NT2/D1 (cell line): ENCODE results near the gene DPPA5.
A peak's percentile ranks its signal among the peaks of the same experiment; 100 is the strongest.

Source experiments
- DNase-seq: peaks from one replicate; pipeline ENCODE4 v3.0.0-alpha.2; 2011; ENCODE audit warnings: low read depth, low spot score
- H3K27me3 ChIP-seq: 2 replicates; pipeline ENCODE4 v1.6.0; 2011; ENCODE audit warnings: mild to moderate bottlenecking; ENCODE audit not compliant: insufficient read length, insufficient read depth
- H3K36me3 ChIP-seq: 2 replicates; pipeline ENCODE4 v1.6.1; 2011; ENCODE audit warnings: mild to moderate bottlenecking, low read length, mixed read lengths; ENCODE audit not compliant: insufficient read depth, insufficient read length
- H3K4me1 ChIP-seq: 2 replicates; pipeline ENCODE4 v1.5.1; 2011; ENCODE audit not compliant: insufficient read depth, insufficient read length
- H3K4me3 ChIP-seq: 2 replicates; pipeline ENCODE4 v1.5.1; 2011; ENCODE audit warnings: low read depth; ENCODE audit not compliant: insufficient read length
- H3K9ac ChIP-seq: 2 replicates; pipeline ENCODE4 v1.6.0; 2011; ENCODE audit warnings: low read depth; ENCODE audit not compliant: insufficient read length
- H3K9me3 ChIP-seq: 2 replicates; pipeline ENCODE4 v1.5.1; 2011; ENCODE audit warnings: mild to moderate bottlenecking, low read length; ENCODE audit not compliant: insufficient read depth
- SUZ12 ChIP-seq: IDR thresholded peaks from 2 replicates; pipeline ENCODE4 v1.6.1; 2011; ENCODE audit not compliant: insufficient read length, insufficient read depth; ENCODE audit errors: extremely low read depth
- YY1 ChIP-seq: IDR thresholded peaks from 2 replicates; pipeline ENCODE4 v1.6.1; 2011; ENCODE audit not compliant: insufficient read length, insufficient read depth
- ZNF274 ChIP-seq: IDR thresholded peaks from 2 replicates; pipeline ENCODE4 v1.6.1; 2011; ENCODE audit warnings: mild to moderate bottlenecking, low read depth, low read length

Gene DPPA5

GRCh38 chr6:73363537-73363875 is 9.4 kb upstream of the DPPA5 start:
- Histone ChIP-seq H3K4me1 (no peaks in the 10 kb centered on the region), H3K27me3 (peaks cover 9% of the 10 kb centered on the region), H3K36me3 (no peaks in the 10 kb centered on the region), H3K4me3 (no peak overlapping the region), H3K9ac (no peak overlapping the region), H3K9me3 (peaks cover 11% of the 10 kb centered on the region; the same call in 1 of the 2 replicates)
- no peak for DNase-seq
- TF ChIP-seq ZNF274 (no peak), SUZ12 (no peak), YY1 (no peak)

GRCh38 chr6:73362869-73363536 is 8.9 kb upstream of the DPPA5 start:
- no peak overlapping the region for H3K9ac ChIP-seq
- H3K4me1 ChIP-seq: no peaks in the 10 kb centered on the region
- peaks cover 12% of the 10 kb centered on the region for H3K27me3 ChIP-seq
- no peak for DNase-seq
- H3K36me3 ChIP-seq: no peaks in the 10 kb centered on the region
- H3K4me3 ChIP-seq: no peak overlapping the region
- no peak for TF ChIP-seq SUZ12
- no peak for TF ChIP-seq ZNF274
- TF ChIP-seq YY1: no peak
- peaks cover 11% of the 10 kb centered on the region; the same call in 1 of the 2 replicates for H3K9me3 ChIP-seq

GRCh38 chr6:73362358-73362757 is 8.3 kb upstream of the DPPA5 start, which contains the start of gene KHDC3L:
TSS of gene KHDC3L (plus strand) at chr6:73362658. CDS start at chr6:73362730, 72 bp downstream.
- Histone ChIP-seq H3K4me1 (no peaks in the 10 kb centered on the region), H3K9me3 (peaks cover 11% of the 10 kb centered on the region; the same call in 1 of the 2 replicates), H3K4me3 (no peak within 1 kb of the TSS), H3K36me3 (no peaks in the 10 kb centered on the region), H3K9ac (no peak within 1 kb of the TSS), H3K27me3 (peaks cover 12% of the 10 kb centered on the region)
- TF ChIP-seq ZNF274 (no peak), YY1 (no peak), SUZ12 (no peak)
- DNase-seq: no peak

GRCh38 chr6:73349311-73349710 is 4.8 kb downstream of the DPPA5 start:
- Histone ChIP-seq H3K27me3 (peaks cover 88% of the 10 kb centered on the region), H3K9ac (no peak overlapping the region), H3K4me3 (no peak overlapping the region), H3K36me3 (no peaks in the 10 kb centered on the region), H3K4me1 (peaks cover 4% of the 10 kb centered on the region), H3K9me3 (peaks cover 11% of the 10 kb centered on the region; the same call in 1 of the 2 replicates)
- TF ChIP-seq ZNF274 (no peak), SUZ12 (no peak), YY1 (no peak)
- peak; percentile 85 for DNase-seq

DNA sequence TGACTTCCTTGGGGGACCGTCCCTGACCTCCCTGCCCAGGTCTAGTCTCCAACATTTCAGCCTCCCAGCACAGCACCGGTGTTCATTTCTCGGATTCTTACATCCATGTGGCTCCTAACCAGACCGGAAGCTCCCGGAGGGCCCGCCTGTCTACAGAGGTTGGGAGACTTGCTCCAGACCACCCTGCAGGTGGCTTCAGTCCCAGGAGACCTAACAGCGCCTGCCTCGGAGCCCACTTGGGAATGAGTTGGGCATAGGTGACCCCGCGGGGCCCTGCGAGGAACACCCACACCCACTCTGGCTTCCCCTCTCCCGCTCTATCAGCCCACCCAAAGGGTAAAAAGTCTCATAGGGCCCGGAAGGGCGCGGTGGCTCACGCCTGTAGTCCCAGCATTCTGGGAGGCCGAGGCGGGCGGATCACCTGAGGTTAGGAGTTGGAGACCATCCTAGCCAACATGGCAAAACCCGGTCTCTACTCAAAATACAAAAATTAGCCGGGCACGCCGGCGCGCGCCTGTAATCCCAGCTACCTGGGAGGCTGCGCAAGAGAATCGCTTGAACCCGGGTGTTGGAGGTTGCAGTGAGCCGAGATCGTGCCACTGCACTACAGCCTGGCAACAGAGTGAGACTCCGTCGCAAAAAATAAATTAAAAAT is 5.4 kb downstream of the DPPA5 start:
- Histone ChIP-seq H3K4me3 (no peak overlapping the region), H3K9me3 (peaks cover 11% of the 10 kb centered on the region; the same call in 1 of the 2 replicates), H3K9ac (no peak overlapping the region), H3K36me3 (no peaks in the 10 kb centered on the region), H3K4me1 (peaks cover 4% of the 10 kb centered on the region), H3K27me3 (peaks cover 88% of the 10 kb centered on the region)
- no peak for TF ChIP-seq YY1
- no peak for TF ChIP-seq ZNF274
- TF ChIP-seq SUZ12: no peak
- no peak for DNase-seq

DNA sequence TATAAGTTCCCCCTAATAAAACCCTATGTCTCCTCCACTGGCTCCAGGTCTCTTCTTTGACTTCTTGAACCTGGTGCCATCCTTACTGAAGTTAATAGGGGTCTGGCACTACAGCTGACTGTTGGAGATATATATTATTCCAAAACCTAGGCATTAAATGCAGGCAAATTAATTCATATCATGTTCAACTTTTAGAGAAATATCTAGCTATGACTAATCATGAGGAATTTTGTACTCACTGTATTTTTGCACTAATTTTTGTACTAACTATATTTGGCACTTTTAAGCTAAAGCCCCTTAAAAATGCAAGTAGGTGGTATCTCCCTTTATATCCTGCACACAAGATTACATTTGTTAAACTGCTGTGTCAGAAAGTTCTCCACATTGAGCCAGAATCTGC is 10.9 kb downstream of the DPPA5 start:
- no peaks in the 10 kb centered on the region for H3K36me3 ChIP-seq
- peaks cover 3% of the 10 kb centered on the region; the same call in 1 of the 2 replicates for H3K9me3 ChIP-seq

GRCh38 chr6:73342174-73342573 is 11.9 kb downstream of the DPPA5 start:
- H3K9me3 ChIP-seq: no peaks in the 10 kb centered on the region
- H3K9ac ChIP-seq: no peak overlapping the region
- H3K36me3 ChIP-seq: no peaks in the 10 kb centered on the region
- H3K4me3 ChIP-seq: no peak overlapping the region
- no peaks in the 10 kb centered on the region for H3K4me1 ChIP-seq
- no peak for DNase-seq
- peaks cover 75% of the 10 kb centered on the region for H3K27me3 ChIP-seq
- TF ChIP-seq ZNF274 (no peak), YY1 (no peak)

More for the DNA sequence above, 10.9 kb downstream of the DPPA5 start:
- H3K9ac ChIP-seq: no peak overlapping the region
- TF ChIP-seq SUZ12 (no peak), YY1 (no peak), ZNF274 (no peak)
- no peak for DNase-seq
- no peak overlapping the region for H3K4me3 ChIP-seq
- peaks cover 85% of the 10 kb centered on the region for H3K27me3 ChIP-seq
- peaks cover under 1% of the 10 kb centered on the region for H3K4me1 ChIP-seq
